DND-41 (cell line): ENCODE data around the gene ZNF322.

Source experiments
- ATAC-seq: fragments of 200-7000 bp; cut with Tn5 transposase; 3 replicates; pipeline ENCODE4 v1.9.1; 2021; ENCODE audit warnings: low read depth; ENCODE audit not compliant: insufficient read depth
- DNase-seq: peaks from one replicate; pipeline ENCODE4 v3.0.0-alpha.2; 2020
- H2AFZ ChIP-seq: 2 replicates; pipeline ENCODE4 v1.6.0; 2012; ENCODE audit warnings: low read depth, low read length
- H3K27ac ChIP-seq: 2 replicates; pipeline ENCODE4 v1.5.1; 2012; ENCODE audit warnings: low read length, inconsistent platforms
- H3K27me3 ChIP-seq: fragments of 200-600 bp; sonication (generic); 2 replicates; pipeline ENCODE4 v1.6.0; 2012; ENCODE audit warnings: low read length, mild to moderate bottlenecking, inconsistent platforms; ENCODE audit not compliant: insufficient read depth, poor library complexity
- H3K36me3 ChIP-seq: 2 replicates; pipeline ENCODE4 v1.5.1; 2012; ENCODE audit warnings: low read length, inconsistent platforms; ENCODE audit not compliant: insufficient read depth
- H3K4me1 ChIP-seq: 2 replicates; pipeline ENCODE4 v1.5.1; 2012; ENCODE audit warnings: mild to moderate bottlenecking, low read length; ENCODE audit not compliant: insufficient read depth
- H3K4me2 ChIP-seq: 2 replicates; pipeline ENCODE4 v1.6.0; 2012; ENCODE audit warnings: mild to moderate bottlenecking, moderate library complexity, low read length, inconsistent platforms; ENCODE audit not compliant: insufficient read depth
- H3K4me3 ChIP-seq, 2 experiments: fragments of 200-600 bp in 1 of 2; shearing (Covaris generic) in 1 of 2; 2 replicates each; pipeline ENCODE4 v1.5.1; 2012 to 2016; ENCODE audit warnings: inconsistent platforms in 2 of 2, low read length in 2 of 2, mild to moderate bottlenecking in 2 of 2, low read depth in 1 of 2, moderate library complexity in 1 of 2
- H3K79me2 ChIP-seq: 2 replicates; pipeline ENCODE4 v1.6.0; 2012; ENCODE audit warnings: low read length, inconsistent platforms; ENCODE audit not compliant: insufficient read depth
- H3K9ac ChIP-seq: 2 replicates; pipeline ENCODE4 v1.6.0; 2012; ENCODE audit warnings: low read depth, mild to moderate bottlenecking, inconsistent platforms, low read length, moderate library complexity
- H3K9me3 ChIP-seq: 2 replicates; pipeline ENCODE4 v1.5.1; 2012; ENCODE audit warnings: low read length, moderate library complexity, mild to moderate bottlenecking, inconsistent platforms; ENCODE audit not compliant: insufficient read depth, severe bottlenecking
- H4K20me1 ChIP-seq: 2 replicates; pipeline ENCODE4 v1.6.0; 2012; ENCODE audit warnings: low read length; ENCODE audit not compliant: insufficient read depth
- CTCF ChIP-seq: IDR thresholded peaks from 2 replicates; pipeline ENCODE4 v1.5.1; 2012; ENCODE audit warnings: borderline replicate concordance, low read length, moderate library complexity, mild to moderate bottlenecking; ENCODE audit not compliant: poor library complexity, severe bottlenecking; ENCODE audit errors: extremely low read depth
- EZH2 ChIP-seq: IDR thresholded peaks from 3 replicates; pipeline ENCODE4 v1.6.1; 2012; ENCODE audit warnings: borderline replicate concordance, low read depth, mild to moderate bottlenecking, moderate library complexity, low read length, inconsistent platforms; ENCODE audit not compliant: severe bottlenecking

Gene ZNF322

DNA sequence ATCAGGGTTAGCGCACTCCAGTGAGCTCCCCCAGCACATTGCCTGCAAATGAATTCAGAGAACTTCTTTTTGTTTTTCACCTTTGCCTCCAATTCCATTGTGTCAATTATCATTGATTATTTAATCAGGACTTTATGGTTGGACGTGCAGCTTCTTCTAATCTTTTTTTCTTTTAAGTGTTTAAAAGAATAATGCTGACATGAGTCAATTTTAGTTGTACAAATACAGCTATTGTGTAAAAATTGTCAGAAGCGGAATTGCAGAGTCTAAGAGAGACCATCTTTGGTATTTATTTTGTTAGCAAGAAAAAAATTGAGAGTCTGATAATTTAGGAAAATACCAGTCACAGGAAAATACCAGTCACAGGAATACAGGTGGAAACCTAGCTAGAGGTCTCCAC, 57.3 kb downstream of the ZNF322 start:
- Histone ChIP-seq H3K79me2 (peaks cover 16% of the 10 kb centered on the region), H4K20me1 (peaks cover 9% of the 10 kb centered on the region), H3K27me3 (no peaks in the 10 kb centered on the region), H2AFZ (no peak overlapping the region), H3K4me3 (no peak overlapping the region), H3K9ac (no peak overlapping the region), H3K36me3 (peaks cover 24% of the 10 kb centered on the region), H3K9me3 (no peaks in the 10 kb centered on the region), H3K4me1 (peaks cover 14% of the 10 kb centered on the region), H3K27ac (no peak overlapping the region), H3K4me2 (no peak overlapping the region)
- DNase-seq (no peak), ATAC-seq (no peak)
- TF ChIP-seq CTCF (no peak), EZH2 (no peak)

GRCh38 chr6:26600759-26601158, 58.8 kb downstream of the ZNF322 start:
- peaks cover 24% of the 10 kb centered on the region for H3K36me3 ChIP-seq
- H3K27ac ChIP-seq = no peak overlapping the region
- ATAC-seq (no peak), DNase-seq (no peak)
- H4K20me1 ChIP-seq = peaks cover 9% of the 10 kb centered on the region
- no peak for TF ChIP-seq CTCF
- no peak for TF ChIP-seq EZH2
- no peak overlapping the region for H3K4me2 ChIP-seq
- no peak overlapping the region for H3K4me3 ChIP-seq
- no peak overlapping the region for H3K9ac ChIP-seq
- no peaks in the 10 kb centered on the region for H3K27me3 ChIP-seq
- peaks cover 14% of the 10 kb centered on the region for H3K4me1 ChIP-seq
- H2AFZ ChIP-seq = no peak overlapping the region
- H3K79me2 ChIP-seq = peaks cover 21% of the 10 kb centered on the region
- no peaks in the 10 kb centered on the region for H3K9me3 ChIP-seq

DNA sequence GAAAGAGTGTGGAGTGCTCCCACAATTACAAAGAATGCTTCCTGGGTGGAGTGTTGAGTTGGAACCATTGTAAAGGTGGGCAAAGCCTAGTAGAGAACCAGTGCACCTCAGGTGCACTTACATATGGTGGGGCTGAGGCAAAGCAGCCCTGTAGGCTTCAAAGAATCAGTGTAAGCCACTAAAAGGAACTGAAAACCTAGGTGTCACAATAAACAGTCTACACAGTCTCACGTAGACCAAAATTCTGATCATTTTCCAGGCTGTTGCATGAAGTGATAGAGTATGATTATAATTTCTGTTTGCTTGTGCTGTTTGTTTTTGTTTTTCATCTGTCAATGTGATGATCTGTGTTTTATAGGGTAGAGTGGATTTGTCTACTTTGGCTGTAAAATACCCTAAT, 60.0 kb downstream of the ZNF322 start:
- no peak overlapping the region for H2AFZ ChIP-seq
- H3K36me3 ChIP-seq = peaks cover 24% of the 10 kb centered on the region
- DNase-seq (no peak), ATAC-seq (no peak)
- H3K9me3 ChIP-seq = no peaks in the 10 kb centered on the region
- no peak overlapping the region for H3K27ac ChIP-seq
- TF ChIP-seq EZH2 (no peak), CTCF (no peak)
- no peaks in the 10 kb centered on the region for H3K27me3 ChIP-seq
- no peak overlapping the region for H3K4me3 ChIP-seq
- H3K4me2 ChIP-seq = no peak overlapping the region
- H3K9ac ChIP-seq = no peak overlapping the region
- H3K4me1 ChIP-seq = peaks cover 24% of the 10 kb centered on the region
- H3K79me2 ChIP-seq = peaks cover 21% of the 10 kb centered on the region
- peaks cover 9% of the 10 kb centered on the region for H4K20me1 ChIP-seq

DNA sequence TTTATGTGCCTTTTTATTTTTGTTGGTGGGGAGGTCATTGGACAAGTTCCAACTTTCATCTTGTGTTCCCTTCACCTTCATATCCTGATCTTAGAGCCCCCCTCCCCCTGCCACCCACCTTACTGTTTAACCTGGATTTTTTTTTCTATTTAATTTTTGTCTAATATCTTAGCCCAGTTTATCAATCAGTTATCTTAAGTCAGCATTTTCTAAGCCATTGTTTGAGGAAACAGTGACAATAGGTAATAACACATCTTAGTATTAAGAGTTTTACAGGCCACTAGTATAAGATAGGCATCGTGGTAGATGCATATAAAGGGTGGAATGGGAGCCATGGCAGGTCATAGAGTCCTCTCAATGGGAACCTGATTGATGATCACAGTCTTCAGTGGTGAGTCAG, 60.4 kb downstream of the ZNF322 start:
- no peak overlapping the region for H3K27ac ChIP-seq
- no peaks in the 10 kb centered on the region for H3K9me3 ChIP-seq
- H3K36me3 ChIP-seq = peaks cover 24% of the 10 kb centered on the region
- peaks cover 9% of the 10 kb centered on the region for H4K20me1 ChIP-seq
- DNase-seq (no peak), ATAC-seq (no peak)
- no peaks in the 10 kb centered on the region for H3K27me3 ChIP-seq
- no peak overlapping the region for H2AFZ ChIP-seq
- peaks cover 21% of the 10 kb centered on the region for H3K79me2 ChIP-seq
- H3K4me3 ChIP-seq = no peak overlapping the region
- TF ChIP-seq EZH2 (no peak), CTCF (no peak)
- H3K9ac ChIP-seq = no peak overlapping the region
- H3K4me2 ChIP-seq = no peak overlapping the region
- H3K4me1 ChIP-seq = peaks cover 24% of the 10 kb centered on the region
